Epithelial cell of esophagus (primary cell): ENCODE measurements around the gene FOXN1.

Experiments used
- DNase-seq: peaks from one replicate; pipeline ENCODE4 v3.0.0; 2010; ENCODE audit warnings: low read depth
- H3K4me3 ChIP-seq: 2 replicates; pipeline ENCODE4 v1.5.1; 2011; ENCODE audit warnings: mild to moderate bottlenecking, low read length, control low read depth
- CTCF ChIP-seq: IDR thresholded peaks from 2 replicates; pipeline ENCODE4 v1.5.1; 2011; ENCODE audit warnings: low read depth, mild to moderate bottlenecking, low read length, control low read depth, inconsistent platforms; ENCODE audit not compliant: insufficient read depth; ENCODE audit errors: missing control alignments

The FOXN1 gene

DNA sequence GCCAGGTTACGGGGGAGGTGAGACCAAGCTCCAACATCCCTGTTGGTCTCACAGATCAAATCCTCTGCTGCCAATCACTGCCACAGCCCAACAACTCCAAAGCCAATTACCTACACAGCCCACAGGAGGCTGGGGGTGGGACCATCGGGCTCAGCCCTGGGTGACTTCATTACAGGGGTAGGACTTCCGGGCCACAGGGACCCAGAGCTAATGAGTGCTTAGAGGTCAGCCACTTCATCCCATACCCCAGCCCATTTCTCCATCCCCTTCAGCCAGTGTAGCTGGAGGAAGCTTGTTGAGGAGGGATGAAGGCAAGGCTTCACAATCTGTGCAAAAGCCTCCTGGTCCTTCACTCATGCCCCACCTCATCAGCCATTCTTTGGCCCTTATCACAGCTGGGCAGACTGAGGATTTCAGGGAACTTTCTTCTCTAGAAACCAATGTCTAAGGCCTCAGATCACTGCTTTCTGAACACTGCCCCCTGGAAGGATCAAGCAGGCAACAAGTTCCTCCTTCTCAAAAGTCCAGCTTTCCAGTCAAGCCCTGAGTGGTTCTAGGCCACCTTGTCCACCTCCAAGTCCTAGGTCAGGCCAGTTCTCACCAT lies 5.8 kb downstream of the FOXN1 start:
- TF ChIP-seq CTCF = no peak
- DNase-seq = no peak
- H3K4me3 ChIP-seq = no peak overlapping the region

- no peak for DNase-seq
- no peak for TF ChIP-seq CTCF
- H3K4me3 ChIP-seq = no peak overlapping the region
These were observed 7.3 kb downstream of the FOXN1 start for GRCh38 chr17:28513476-28513875.

DNA sequence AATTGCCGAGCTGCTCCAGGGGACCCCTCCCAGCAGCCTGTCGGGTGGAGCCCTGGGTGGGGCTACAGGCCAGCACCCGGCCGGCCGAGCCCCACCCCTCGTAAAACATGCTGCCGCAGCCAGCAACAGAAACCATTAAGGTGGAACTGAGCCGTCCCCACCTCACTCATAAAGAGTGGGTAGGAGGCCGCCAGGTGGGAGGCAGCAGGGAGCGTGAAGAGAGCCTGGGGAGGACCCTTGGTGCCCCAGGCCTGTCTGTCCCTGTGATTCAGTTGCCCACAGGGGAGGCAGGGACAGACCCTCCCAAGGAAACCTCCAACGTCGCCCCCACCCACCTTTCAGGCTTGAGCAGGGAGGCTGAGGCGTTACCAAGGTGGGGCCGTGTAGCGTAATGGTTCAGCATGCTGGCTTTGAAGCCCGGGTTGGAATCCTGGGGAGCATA lies 8.4 kb downstream of the FOXN1 start:
- no peak for TF ChIP-seq CTCF
- DNase-seq = no peak
- no peak overlapping the region for H3K4me3 ChIP-seq

GRCh38 chr17:28515518-28515917 lies 9.4 kb downstream of the FOXN1 start:
- DNase-seq = no peak

DNA sequence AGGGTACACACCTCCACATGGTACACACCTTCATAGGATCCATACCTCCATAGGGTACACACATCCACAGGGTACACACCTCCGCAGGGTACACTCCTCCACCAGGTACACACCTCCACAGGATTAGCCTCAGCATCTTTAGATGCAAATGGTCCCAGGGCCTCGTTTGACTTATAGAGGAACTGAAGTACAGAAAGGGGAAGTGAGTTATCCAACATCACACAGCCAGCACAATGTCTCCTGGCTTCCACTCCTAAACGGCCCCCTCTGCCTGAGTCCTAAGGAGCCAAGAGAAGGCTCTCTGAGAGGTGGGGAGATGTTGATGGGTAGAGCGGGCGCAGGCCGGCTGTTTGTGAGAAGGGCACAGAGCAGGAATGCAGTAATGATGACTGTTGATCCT lies 12.0 kb downstream of the FOXN1 start:
- no peak for DNase-seq
- H3K4me3 ChIP-seq = no peak overlapping the region
- TF ChIP-seq CTCF = no peak

More at GRCh38 chr17:28515518-28515917, 9.4 kb downstream of the FOXN1 start:
- no peak overlapping the region for H3K4me3 ChIP-seq
- TF ChIP-seq CTCF = no peak

- no peak for TF ChIP-seq CTCF
- DNase-seq = no peak
- no peak overlapping the region for H3K4me3 ChIP-seq
These were observed 12.4 kb downstream of the FOXN1 start for GRCh38 chr17:28518578-28518977.

DNA sequence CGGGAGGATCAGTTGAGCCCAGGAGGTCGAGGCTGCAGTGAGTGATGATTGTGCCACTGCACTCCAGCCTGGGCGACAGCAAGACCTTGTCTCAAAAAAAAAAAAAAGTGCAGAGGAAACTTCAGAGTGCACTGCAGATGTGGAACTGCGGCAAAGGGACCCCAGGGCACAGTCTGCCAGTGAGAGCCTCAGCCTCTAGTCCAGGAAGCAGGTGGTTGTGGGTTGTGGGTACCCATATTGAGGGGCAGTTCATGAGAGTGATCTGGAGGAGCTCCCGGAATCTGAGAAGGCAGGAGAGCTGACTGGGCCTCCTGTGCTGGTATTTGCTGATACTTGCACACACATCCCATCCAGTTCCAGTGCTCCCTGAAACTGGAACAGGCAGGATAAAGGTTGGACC lies 13.1 kb downstream of the FOXN1 start:
- no peak for TF ChIP-seq CTCF
- no peak for DNase-seq
- no peak overlapping the region for H3K4me3 ChIP-seq
